ENCODE data around the gene EFCAB7.

Gene EFCAB7

DNA sequence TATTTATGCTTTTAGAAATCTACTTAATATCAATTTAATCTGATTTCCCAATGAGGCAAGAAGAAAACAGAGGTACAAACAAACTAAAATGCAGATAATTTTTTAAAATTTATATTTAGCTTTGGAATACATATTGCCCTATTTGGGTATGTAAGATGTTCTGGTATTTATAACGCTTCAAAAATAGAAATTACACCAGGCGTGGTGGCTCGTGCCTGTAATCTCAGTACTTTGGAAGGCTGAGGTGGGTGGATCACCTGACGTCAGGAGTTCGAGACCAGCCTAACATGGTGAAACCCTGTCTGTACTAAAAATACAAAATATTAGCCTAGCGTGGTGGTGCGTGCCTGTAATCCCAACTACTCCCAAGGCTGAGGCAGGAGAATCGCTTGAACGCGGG lies 13.6 kb upstream of the EFCAB7 start:
- peaks cover 10% of the 10 kb centered on the region; the same call in 1 of the 2 replicates for H3F3A ChIP-seq (ENCODE audit: insufficient read depth)
- no peak overlapping the region for H3K4me2 ChIP-seq (ENCODE audit: low read depth, low read length, poor library complexity, severe bottlenecking)
- TF ChIP-seq, protein P1, sequence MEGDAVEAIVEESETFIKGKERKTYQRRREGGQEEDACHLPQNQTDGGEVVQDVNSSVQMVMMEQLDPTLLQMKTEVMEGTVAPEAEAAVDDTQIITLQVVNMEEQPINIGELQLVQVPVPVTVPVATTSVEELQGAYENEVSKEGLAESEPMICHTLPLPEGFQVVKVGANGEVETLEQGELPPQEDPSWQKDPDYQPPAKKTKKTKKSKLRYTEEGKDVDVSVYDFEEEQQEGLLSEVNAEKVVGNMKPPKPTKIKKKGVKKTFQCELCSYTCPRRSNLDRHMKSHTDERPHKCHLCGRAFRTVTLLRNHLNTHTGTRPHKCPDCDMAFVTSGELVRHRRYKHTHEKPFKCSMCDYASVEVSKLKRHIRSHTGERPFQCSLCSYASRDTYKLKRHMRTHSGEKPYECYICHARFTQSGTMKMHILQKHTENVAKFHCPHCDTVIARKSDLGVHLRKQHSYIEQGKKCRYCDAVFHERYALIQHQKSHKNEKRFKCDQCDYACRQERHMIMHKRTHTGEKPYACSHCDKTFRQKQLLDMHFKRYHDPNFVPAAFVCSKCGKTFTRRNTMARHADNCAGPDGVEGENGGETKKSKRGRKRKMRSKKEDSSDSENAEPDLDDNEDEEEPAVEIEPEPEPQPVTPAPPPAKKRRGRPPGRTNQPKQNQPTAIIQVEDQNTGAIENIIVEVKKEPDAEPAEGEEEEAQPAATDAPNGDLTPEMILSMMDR (IDR thresholded peaks at IDR 0.05; ENCODE audit: insufficient read depth, low read length, poor library complexity, severe bottlenecking), result no peak
- TF ChIP-seq EZH2phosphoT487 (conservative IDR thresholded peaks at IDR 0.05; ENCODE audit: low read length), result no peak
- H3K9me2 ChIP-seq (replicated peaks; ENCODE audit: insufficient read depth, low read length), result no peaks in the 10 kb centered on the region
- H3K9ac ChIP-seq (ENCODE audit: low read length), result no peak overlapping the region
- no peak overlapping the region for H3K27ac ChIP-seq (ENCODE audit: low read depth, low read length)
- no peaks in the 10 kb centered on the region for H3K27me3 ChIP-seq (ENCODE audit: low read length)
- no peaks in the 10 kb centered on the region for H3K9me3 ChIP-seq (ENCODE audit: insufficient read depth, low read length)
- H3K79me2 ChIP-seq (ENCODE audit: insufficient read depth, low read length), result peaks cover 38% of the 10 kb centered on the region
- no peak overlapping the region for H2AFZ ChIP-seq (ENCODE audit: low read depth, low read length, severe bottlenecking)
- peaks cover 41% of the 10 kb centered on the region for H3K36me3 ChIP-seq (ENCODE audit: low read length)
- no peaks in the 10 kb centered on the region for H4K20me1 ChIP-seq (ENCODE audit: low read depth, low read length)
- no peak overlapping the region for H3K4me3 ChIP-seq (ENCODE audit: insufficient read depth, low read length, poor library complexity, severe bottlenecking)

DNA sequence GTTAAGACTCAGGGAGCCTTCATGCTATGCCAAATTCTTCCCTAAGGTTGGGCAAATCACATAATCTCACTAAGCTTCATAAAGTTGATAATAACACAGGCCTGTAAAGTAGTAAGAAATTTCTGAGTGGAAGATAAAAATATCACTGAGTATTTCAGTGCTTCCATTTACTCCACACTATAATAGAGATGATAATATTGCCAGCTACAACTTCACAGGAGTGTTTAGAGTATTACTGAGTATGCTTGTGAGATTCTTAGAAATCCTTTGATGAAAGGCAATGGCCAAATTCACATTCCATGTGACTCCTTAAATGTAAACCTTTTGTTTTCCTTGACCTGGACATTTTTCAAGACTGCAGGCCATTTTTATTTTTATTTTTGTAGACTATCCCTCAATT lies 10.7 kb upstream of the EFCAB7 start:
- Histone ChIP-seq H3K9ac (ENCODE audit: low read length) (no peak overlapping the region), H3K27ac (ENCODE audit: low read depth, low read length) (no peak overlapping the region), H4K20me1 (ENCODE audit: low read depth, low read length) (no peaks in the 10 kb centered on the region), H2AFZ (ENCODE audit: low read depth, low read length, severe bottlenecking) (no peak overlapping the region), H3K27me3 (ENCODE audit: low read length) (no peaks in the 10 kb centered on the region), H3F3A (ENCODE audit: insufficient read depth) (peaks cover 18% of the 10 kb centered on the region; the same call in 1 of the 2 replicates), H3K9me2 (replicated peaks; ENCODE audit: insufficient read depth, low read length) (no peaks in the 10 kb centered on the region), H3K4me2 (ENCODE audit: low read depth, low read length, poor library complexity, severe bottlenecking) (no peak overlapping the region), H3K79me2 (ENCODE audit: insufficient read depth, low read length) (peaks cover 45% of the 10 kb centered on the region), H3K9me3 (ENCODE audit: insufficient read depth, low read length) (no peaks in the 10 kb centered on the region), H3K36me3 (ENCODE audit: low read length) (peaks cover 27% of the 10 kb centered on the region; the same call in 1 of the 2 replicates), H3K4me3 (ENCODE audit: insufficient read depth, low read length, poor library complexity, severe bottlenecking) (no peak overlapping the region)
- TF ChIP-seq, protein P1 (IDR thresholded peaks at IDR 0.05; ENCODE audit: insufficient read depth, low read length, poor library complexity, severe bottlenecking), result no peak
- TF ChIP-seq EZH2phosphoT487 (conservative IDR thresholded peaks at IDR 0.05; ENCODE audit: low read length), result no peak

DNA sequence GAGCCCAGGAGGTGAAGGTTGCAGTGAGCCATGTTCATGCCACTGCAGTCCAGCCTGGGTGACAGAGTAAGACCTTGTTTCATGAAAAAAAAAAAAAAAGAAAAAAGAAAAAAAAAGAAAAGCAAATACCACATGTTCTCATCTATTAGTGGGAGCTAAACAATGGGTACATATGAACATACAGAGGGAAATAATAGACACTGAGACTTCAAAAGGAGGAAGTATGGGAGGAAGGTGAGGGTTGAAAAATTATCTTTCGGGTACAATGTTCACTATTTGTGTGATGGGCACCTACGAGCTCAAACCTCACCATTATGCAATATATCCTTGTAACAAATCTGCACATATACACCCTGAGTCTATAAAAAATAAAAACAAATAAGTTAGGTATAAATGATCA lies 6.7 kb upstream of the EFCAB7 start:
- Histone ChIP-seq H3K4me3 (ENCODE audit: insufficient read depth, low read length, poor library complexity, severe bottlenecking) (no peak overlapping the region), H3K9me3 (ENCODE audit: insufficient read depth, low read length) (no peaks in the 10 kb centered on the region), H3K79me2 (ENCODE audit: insufficient read depth, low read length) (peaks cover 66% of the 10 kb centered on the region), H3K27ac (ENCODE audit: low read depth, low read length) (peak overlapping the region; percentile 66), H3F3A (ENCODE audit: insufficient read depth) (peaks cover 27% of the 10 kb centered on the region; the same call in 1 of the 2 replicates), H4K20me1 (ENCODE audit: low read depth, low read length) (no peaks in the 10 kb centered on the region), H3K27me3 (ENCODE audit: low read length) (no peaks in the 10 kb centered on the region), H3K9ac (ENCODE audit: low read length) (no peak overlapping the region), H2AFZ (ENCODE audit: low read depth, low read length, severe bottlenecking) (peak overlapping the region; percentile 10), H3K4me2 (ENCODE audit: low read depth, low read length, poor library complexity, severe bottlenecking) (peak overlapping the region; percentile 54), H3K9me2 (replicated peaks; ENCODE audit: insufficient read depth, low read length) (no peaks in the 10 kb centered on the region), H3K36me3 (ENCODE audit: low read length) (peaks cover 8% of the 10 kb centered on the region; the same call in 1 of the 2 replicates)
- TF ChIP-seq EZH2phosphoT487 (conservative IDR thresholded peaks at IDR 0.05; ENCODE audit: low read length), result no peak
- TF ChIP-seq, protein P1 (IDR thresholded peaks at IDR 0.05; ENCODE audit: insufficient read depth, low read length, poor library complexity, severe bottlenecking), result no peak
